HepG2 (cell line): Measurements from ENCODE around the gene UBA6. TPM values are rescaled to one million over a fixed set of nuclear protein-coding genes. Genes with fewer than 3 reads are reported as not detected.

Experiments
- ATAC-seq: fragments of 200-7000 bp; cut with Tn5 transposase; 3 replicates; pipeline ENCODE4 v1.9.1; 2020; ENCODE audit warnings: mild to moderate bottlenecking, moderate library complexity
- BruUV-seq: library from RNA; stranded (reverse); fragments of 400-500 nt; replicated peaks from 2 replicates; lab custom pipeline; 2021; lab: Mats Ljungman, UMichigan
- CTCF ChIA-PET: fragments of 300-600 bp; formaldehyde crosslinking; extraction: SDS; loops from one replicate; lab custom pipeline; 2021; ENCODE audit warnings: low total read pairs, inconsistent platforms, low intra/inter-chr PET ratio; lab: Yijun Ruan, JAX
- POLR2A ChIA-PET: fragments of 350-600 bp; sonication (Branson Sonifier 250); formaldehyde crosslinking; loops from one replicate; lab custom pipeline; 2020; ENCODE audit warnings: antibody characterized with exemption, inconsistent platforms; lab: Yijun Ruan, JAX
- DNase-seq: peaks from one replicate; pipeline ENCODE4 v3.0.0-alpha.2; 2015; ENCODE audit warnings: low spot score
- FAIRE-seq: peaks from 3 replicates; lab custom pipeline; 2011; peaks lifted over from hg19 to GRCh38; lab: Jason Lieb, UNC
- H2AFZ ChIP-seq: one replicate; pipeline ENCODE4 v1.6.1; 2011; ENCODE audit warnings: low read length, inconsistent platforms
- H3K27ac ChIP-seq: fragments of 300-600 bp; 3 replicates; pipeline ENCODE4 v1.8.0; 2011; ENCODE audit warnings: mixed run types, mild to moderate bottlenecking, mixed read lengths, low read length, inconsistent platforms; ENCODE audit not compliant: insufficient read depth; ENCODE audit errors: extremely low read length
- H3K27me3 ChIP-seq, 2 experiments: fragments of 200-600 bp in 1 of 2; 2 replicates in 1 of 2; 3 replicates in 1 of 2; pipeline versions ENCODE4 v1.6.0 to v1.8.0; 2011; ENCODE audit warnings: low read length in 2 of 2, mild to moderate bottlenecking in 2 of 2, moderate library complexity in 2 of 2, inconsistent platforms in 1 of 2; ENCODE audit not compliant: insufficient read depth in 2 of 2, control insufficient read depth in 1 of 2
- H3K36me3 ChIP-seq, 2 experiments: fragments of 200-600 bp in 1 of 2; replicated peaks in 1 of 2; 2 replicates in 1 of 2; 3 replicates in 1 of 2; pipeline versions ENCODE4 v1.5.1 to v1.8.0; 2011; ENCODE audit warnings: low read length in 2 of 2, inconsistent platforms in 1 of 2; ENCODE audit not compliant: insufficient read depth in 2 of 2, control insufficient read depth in 1 of 2
- H3K4me1 ChIP-seq: 2 replicates; pipeline ENCODE4 v1.5.1; 2012; ENCODE audit warnings: low read length, inconsistent platforms; ENCODE audit not compliant: insufficient read depth
- H3K4me2 ChIP-seq: 2 replicates; pipeline ENCODE4 v1.6.0; 2011; ENCODE audit warnings: low read depth, low read length, inconsistent platforms
- H3K4me3 ChIP-seq, 3 experiments: fragments of 200-600 bp in 1 of 3; sonication (generic), shearing (Covaris generic) in 1 of 3; replicated peaks in 1 of 3; 2 replicates each; pipeline ENCODE4 v1.5.1; 2011 to 2016; ENCODE audit warnings: low read length in 3 of 3, inconsistent platforms in 2 of 3, low read depth in 2 of 3, mild to moderate bottlenecking in 2 of 3, control low read depth in 1 of 3, mixed read lengths in 1 of 3; ENCODE audit not compliant: insufficient read depth in 1 of 3
- H3K79me2 ChIP-seq: one replicate; pipeline ENCODE4 v1.6.1; 2011; ENCODE audit warnings: low read length, inconsistent platforms; ENCODE audit not compliant: insufficient read depth
- H3K9ac ChIP-seq: 2 replicates; pipeline ENCODE4 v1.6.0; 2011; ENCODE audit warnings: mild to moderate bottlenecking, low read depth, low read length, inconsistent platforms; ENCODE audit not compliant: insufficient read depth
- H3K9me3 ChIP-seq: 2 replicates; pipeline ENCODE4 v1.5.1; 2012; ENCODE audit warnings: mild to moderate bottlenecking, low read length
- H4K20me1 ChIP-seq: 2 replicates; pipeline ENCODE4 v1.6.0; 2011; ENCODE audit warnings: inconsistent platforms, mild to moderate bottlenecking, low read length, moderate library complexity; ENCODE audit not compliant: insufficient read depth
- EHMT2 ChIP-seq: fragments of 200-600 bp; sonication (generic); IDR thresholded peaks from 2 replicates; pipeline ENCODE4 v1.7.0; 2017; ENCODE audit warnings: antibody characterized with exemption, low read depth, low read length, borderline replicate concordance
- MAFF ChIP-seq: IDR thresholded peaks from 2 replicates; pipeline ENCODE4 v1.6.1; 2011; ENCODE audit warnings: low read depth, low read length, improper control_type of control experiment
- MAFK ChIP-seq, 2 experiments: IDR thresholded peaks in 1 of 2; conservative IDR thresholded peaks in 1 of 2; 2 replicates each; pipeline ENCODE4 v1.6.1; 2011; ENCODE audit warnings: improper control_type of control experiment in 2 of 2, low read length in 2 of 2
- STAG1 ChIP-seq: sonication (generic); formaldehyde crosslinking; IDR thresholded peaks from 2 replicates; pipeline ENCODE4 v1.4.0; 2020; ENCODE audit warnings: missing genetic modification reagents
- TAF15 ChIP-seq: fragments of 200-400 bp; formaldehyde crosslinking; IDR thresholded peaks from one replicate; pipeline ENCODE4 v1.6.1; 2018; ENCODE audit warnings: mild to moderate bottlenecking, low read depth, low read length; ENCODE audit not compliant: poor library complexity, severe bottlenecking
- ZFP36 ChIP-seq: fragments of 150-350 bp; IDR thresholded peaks from 2 replicates; pipeline ENCODE4 v1.6.1; 2018; ENCODE audit warnings: borderline replicate concordance, low read length, low read depth; ENCODE audit not compliant: partially characterized antibody
- ZNF230 ChIP-seq: sonication (generic); formaldehyde crosslinking; IDR thresholded peaks from 2 replicates; pipeline ENCODE4 v1.4.0; 2020; ENCODE audit warnings: mild to moderate bottlenecking, missing genetic modification reagents
- ZNF232 ChIP-seq: sonication (generic); formaldehyde crosslinking; IDR thresholded peaks from 2 replicates; pipeline ENCODE4 v1.4.0; 2020; ENCODE audit warnings: missing genetic modification reagents, borderline replicate concordance
- ZNF362 ChIP-seq: sonication (generic); formaldehyde crosslinking; IDR thresholded peaks from 2 replicates; pipeline ENCODE4 v1.4.0; 2020; ENCODE audit warnings: missing genetic modification reagents, mild to moderate bottlenecking, borderline replicate concordance
- ZNF513 ChIP-seq: sonication (generic); formaldehyde crosslinking; conservative IDR thresholded peaks from 2 replicates; pipeline ENCODE4 v1.5.0; 2020; ENCODE audit warnings: missing genetic modification reagents
- ZNF580 ChIP-seq: IDR thresholded peaks from 2 replicates; pipeline ENCODE4 v1.6.1; 2016; ENCODE audit warnings: low read depth, borderline replicate concordance
- WGBS: methylation state at CpG from one replicate; pipeline ENCODE4 v1.1.6; 2017; ENCODE audit warnings: low lambda C conversion rate; 5-methylcytosine and 5-hydroxymethylcytosine counted together
- in situ Hi-C: cut with HindIII; loops from 2 replicates; pipeline ENCODE4 v1.10.0; 2017; ENCODE audit warnings: low pct_unique_long_range_greater_than_20kb; ENCODE audit not compliant: extremely low pct_ligation_motif_present
- intact Hi-C: fragments of 100-400 bp; cut with micrococcal nuclease; formaldehyde crosslinking; loops from one replicate; pipeline ENCODE4 v1.10.0; 2022; ENCODE audit not compliant: unreplicated experiment
- polyA plus RNA-seq, 8 experiments: library from polyadenylated mRNA; depleted of rRNA in 3 of 8; stranded (reverse) in 7 of 8; unstranded in 1 of 8; fragments of >200 nt; fragmentation: Illumina TruSeq in 4 of 8; extraction: Trizol in 4 of 8; gene quantifications; 2 replicates each; pipeline versions ENCODE4 v1.2.1 to v1.2.3, GENCODE V29; 2011 to 2016; ENCODE audit warnings: low read depth in 4 of 8, missing spikeins in 1 of 8, mixed read lengths in 1 of 8; ENCODE audit not compliant: insufficient read depth in 1 of 8
- total RNA-seq, 5 experiments: library from RNA; depleted of rRNA; stranded (reverse); fragments of >200 nt; fragmentation: Illumina TruSeq; extraction: Trizol; gene quantifications; 2 replicates each; pipeline ENCODE4 v1.2.3, GENCODE V29; 2016; ENCODE audit warnings: low read depth in 1 of 5
- TF ChIP-seq, protein P1 (sequence below): sonication (generic); formaldehyde crosslinking; IDR thresholded peaks from 2 replicates; pipeline ENCODE4 v1.4.0; 2020; ENCODE audit warnings: low read depth, mild to moderate bottlenecking, missing genetic modification reagents
- TF ChIP-seq, protein P2 (sequence below): sonication (generic); formaldehyde crosslinking; IDR thresholded peaks from 2 replicates; pipeline ENCODE4 v1.4.0; 2020; ENCODE audit warnings: missing genetic modification reagents, borderline replicate concordance

Gene UBA6
- total and polyA plus RNA-seq, 2 of the 13 experiments (the other 11 are each of a cell fraction or from before 2014, with no cell fraction given): 33.3 to 75.4 TPM

DNA sequence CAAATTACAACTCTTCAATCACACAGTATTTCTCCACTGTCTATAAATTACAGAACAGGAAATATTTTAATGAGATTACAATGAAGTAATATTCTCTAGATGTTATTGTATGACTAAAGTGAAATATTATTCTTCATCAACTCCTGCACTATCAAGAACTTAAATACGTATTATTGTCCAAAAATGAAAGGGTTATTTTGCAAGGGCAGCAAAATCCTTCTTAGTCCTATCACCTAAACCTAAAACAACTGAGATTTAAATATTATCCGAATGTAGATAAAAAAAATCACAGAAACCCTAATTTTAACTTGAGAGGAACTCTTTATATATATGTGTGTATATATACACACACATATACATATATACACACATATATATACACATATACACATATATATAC lies 4.9 kb downstream of the UBA6 start:
- Histone ChIP-seq H3K9me3 (no peaks in the 10 kb centered on the region), H3K27me3 (no peaks in the 10 kb centered on the region), H2AFZ (no peak overlapping the region), H3K27ac (no peak overlapping the region), H3K79me2 (peaks cover 58% of the 10 kb centered on the region), H3K4me1 (peaks cover 29% of the 10 kb centered on the region), H3K9ac (no peak overlapping the region), H3K36me3 (peaks cover 3 to 38% of the 10 kb centered on the region in 2 experiments), H4K20me1 (peaks cover 5% of the 10 kb centered on the region; the same call in 1 of the 2 replicates), H3K4me3 (no peak overlapping the region), H3K4me2 (no peak overlapping the region)
- DNase-seq (no peak), FAIRE-seq (no peak), ATAC-seq (no peak)
- POLR2A ChIA-PET: no interaction called here
- CTCF ChIA-PET: no interaction called here
- WGBS: 99% methylated on average over 2 of the region's 2 CpGs
- TF ChIP-seq EHMT2: no peak
- TF ChIP-seq ZNF513 (CRISPR knock-in tag): no peak
- peak; percentile 70 for TF ChIP-seq MAFF
- TF ChIP-seq ZNF232 (CRISPR knock-in tag): no peak
- TF ChIP-seq, protein P1, sequence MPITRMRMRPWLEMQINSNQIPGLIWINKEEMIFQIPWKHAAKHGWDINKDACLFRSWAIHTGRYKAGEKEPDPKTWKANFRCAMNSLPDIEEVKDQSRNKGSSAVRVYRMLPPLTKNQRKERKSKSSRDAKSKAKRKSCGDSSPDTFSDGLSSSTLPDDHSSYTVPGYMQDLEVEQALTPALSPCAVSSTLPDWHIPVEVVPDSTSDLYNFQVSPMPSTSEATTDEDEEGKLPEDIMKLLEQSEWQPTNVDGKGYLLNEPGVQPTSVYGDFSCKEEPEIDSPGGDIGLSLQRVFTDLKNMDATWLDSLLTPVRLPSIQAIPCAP (CRISPR knock-in tag): no peak
- peak; percentile 68 to 84 for TF ChIP-seq MAFK (conservative IDR thresholded peaks at IDR 0.05 in 1 of 2, IDR thresholded peaks at IDR 0.05 in 1 of 2; ENCODE audit: low read length in 2 of 2)
- no peak for TF ChIP-seq TAF15
- TF ChIP-seq ZNF230 (CRISPR knock-in tag): no peak
- TF ChIP-seq, protein P2, sequence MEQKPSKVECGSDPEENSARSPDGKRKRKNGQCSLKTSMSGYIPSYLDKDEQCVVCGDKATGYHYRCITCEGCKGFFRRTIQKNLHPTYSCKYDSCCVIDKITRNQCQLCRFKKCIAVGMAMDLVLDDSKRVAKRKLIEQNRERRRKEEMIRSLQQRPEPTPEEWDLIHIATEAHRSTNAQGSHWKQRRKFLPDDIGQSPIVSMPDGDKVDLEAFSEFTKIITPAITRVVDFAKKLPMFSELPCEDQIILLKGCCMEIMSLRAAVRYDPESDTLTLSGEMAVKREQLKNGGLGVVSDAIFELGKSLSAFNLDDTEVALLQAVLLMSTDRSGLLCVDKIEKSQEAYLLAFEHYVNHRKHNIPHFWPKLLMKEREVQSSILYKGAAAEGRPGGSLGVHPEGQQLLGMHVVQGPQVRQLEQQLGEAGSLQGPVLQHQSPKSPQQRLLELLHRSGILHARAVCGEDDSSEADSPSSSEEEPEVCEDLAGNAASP (CRISPR knock-in tag): no peak
- TF ChIP-seq ZFP36: no peak
- no peak for TF ChIP-seq ZNF580 (CRISPR knock-in tag)
- no peak for TF ChIP-seq STAG1 (CRISPR knock-in tag)
- no peak for TF ChIP-seq ZNF362
- in situ Hi-C loops (no loop called here), intact Hi-C loops (no loop called here)
- no TSS peak for BruUV-seq
